OCI-LY3 (cell line): ENCODE results near the gene KDM5B.

Source experiments
- CTCF ChIP-seq: fragments of 200-600, 300-600 bp; sonication (generic); IDR thresholded peaks from 2 replicates; pipeline ENCODE4 v1.5.1; 2014; ENCODE audit warnings: antibody characterized with exemption, low read length, low read depth
- EZH2phosphoT487 ChIP-seq: fragments of 200-600 bp; shearing (Covaris generic); IDR thresholded peaks from 2 replicates; pipeline ENCODE4 v1.6.1; 2018; ENCODE audit warnings: antibody characterized with exemption, mixed run types, low read depth

- no peak for TF ChIP-seq CTCF
- no peak for TF ChIP-seq EZH2phosphoT487
These were observed 65.7 kb downstream of the KDM5B start for GRCh38 chr1:202742496-202742895.
